B cell (primary cell): Measurements from ENCODE around the gene OR4K5. TPM values are rescaled to one million over a fixed set of nuclear protein-coding genes. Genes with fewer than 3 reads are reported as not detected.

Source experiments
- ATAC-seq: fragments of 200-7000 bp; cut with Tn5 transposase; one replicate; pipeline ENCODE4 v1.10.0; 2021; ENCODE audit warnings: low read depth, mild to moderate bottlenecking, moderate number of reproducible peaks, moderate library complexity
- CTCF ChIA-PET: fragments of 350-600 bp; sonication (Branson Sonifier 250); formaldehyde crosslinking; loops from one replicate; lab custom pipeline; 2021; ENCODE audit warnings: antibody characterized with exemption, inconsistent platforms; lab: Charles Lee
- POLR2A ChIA-PET: fragments of 350-600 bp; sonication (Branson Sonifier 250); formaldehyde crosslinking; loops from one replicate; lab custom pipeline; 2021; ENCODE audit warnings: antibody characterized with exemption; lab: Charles Lee
- DNase-seq: peaks from one replicate; pipeline ENCODE4 v3.0.0; 2013
- H2AFZ ChIP-seq: 2 replicates; pipeline ENCODE4 v1.6.1; 2012; ENCODE audit warnings: mild to moderate bottlenecking, low read depth, low read length; ENCODE audit not compliant: insufficient read depth, poor library complexity, severe bottlenecking
- H3K27ac ChIP-seq, 2 donors: 1 replicate in 1 of 2; 2 replicates in 1 of 2; pipeline ENCODE4 v1.5.1; 2012 to 2013; ENCODE audit warnings: low read length in 2 of 2, mild to moderate bottlenecking in 2 of 2, moderate library complexity in 1 of 2
- H3K27me3 ChIP-seq, 4 experiments: fragments of 200-600 bp in 1 of 4; sonication (generic) in 1 of 4; replicated peaks in 1 of 4; 1 replicate in 2 of 4; 2 replicates in 2 of 4; pipeline versions ENCODE4 v1.6.1 to v1.7.0; 2013 to 2016; ENCODE audit warnings: low read length in 3 of 4, mild to moderate bottlenecking in 2 of 4, mixed read lengths in 1 of 4, moderate library complexity in 1 of 4; ENCODE audit not compliant: insufficient read depth in 4 of 4, control insufficient read depth in 3 of 4; ENCODE audit errors: control extremely low read depth in 1 of 4
- H3K36me3 ChIP-seq, 2 experiments: replicated peaks in 1 of 2; 1 replicate in 1 of 2; 2 replicates in 1 of 2; pipeline versions ENCODE4 v1.6.1 to v1.7.1; 2013; ENCODE audit warnings: low read length in 1 of 2; ENCODE audit not compliant: insufficient read depth in 2 of 2, control insufficient read depth in 1 of 2; ENCODE audit errors: control extremely low read depth in 1 of 2, extremely low read depth in 1 of 2
- H3K4me1 ChIP-seq, 2 donors: fragments of 200-600 bp in 1 of 2; sonication (generic) in 1 of 2; 1 replicate in 1 of 2; 2 replicates in 1 of 2; pipeline versions ENCODE4 v1.5.1 to v1.6.1; 2013 to 2017; ENCODE audit warnings: low read length in 2 of 2; ENCODE audit not compliant: control insufficient read depth in 2 of 2, insufficient read depth in 2 of 2
- H3K4me2 ChIP-seq: replicated peaks from 2 replicates; pipeline ENCODE3; 2012; ENCODE audit warnings: mild to moderate bottlenecking, low read depth, low read length; ENCODE audit not compliant: poor library complexity, severe bottlenecking
- H3K4me3 ChIP-seq, 5 experiments: fragments of 200-600 bp in 1 of 5; sonication (generic) in 1 of 5; 1 replicate in 3 of 5; 2 replicates in 2 of 5; pipeline versions ENCODE4 v1.5.1 to v1.7.0; 2011 to 2016; ENCODE audit warnings: low read length in 4 of 5, mild to moderate bottlenecking in 4 of 5, low read depth in 2 of 5, control low read depth in 1 of 5, moderate library complexity in 1 of 5; ENCODE audit not compliant: insufficient read depth in 1 of 5; ENCODE audit errors: control extremely low read depth in 1 of 5, extremely low read depth in 1 of 5
- H3K79me2 ChIP-seq: fragments of 200-600 bp; sonication (generic); one replicate; pipeline ENCODE4 v1.6.0; 2016; ENCODE audit warnings: low read length; ENCODE audit not compliant: control insufficient read depth, insufficient read depth
- H3K9ac ChIP-seq: fragments of 200-600 bp; sonication (generic); 2 replicates; pipeline ENCODE4 v1.6.1; 2017; ENCODE audit warnings: mild to moderate bottlenecking, low read length, moderate library complexity
- H3K9me3 ChIP-seq, 3 donors: one replicate each; pipeline versions ENCODE4 v1.6.1 to v1.7.1; 2013; ENCODE audit warnings: low read length in 2 of 3; ENCODE audit not compliant: control insufficient read depth in 2 of 3, insufficient read depth in 1 of 3; ENCODE audit errors: control extremely low read depth in 1 of 3
- H4K20me1 ChIP-seq: 2 replicates; pipeline ENCODE4 v1.6.0; 2012; ENCODE audit warnings: mild to moderate bottlenecking, low read length; ENCODE audit not compliant: insufficient read depth, control insufficient read depth, poor library complexity, severe bottlenecking
- H3K27ac Mint-ChIP-seq: one replicate; pipeline ENCODE4 v1.8.0; 2021; ENCODE audit warnings: mixed read lengths
- H3K27me3 Mint-ChIP-seq: one replicate; pipeline ENCODE4 v1.8.0; 2021; ENCODE audit warnings: mixed read lengths
- H3K4me1 Mint-ChIP-seq: one replicate; pipeline ENCODE4 v1.8.0; 2021; ENCODE audit warnings: mixed read lengths
- H3K4me3 Mint-ChIP-seq: one replicate; pipeline ENCODE4 v1.8.0; 2021; ENCODE audit warnings: mixed read lengths
- H3K9me3 Mint-ChIP-seq: one replicate; pipeline ENCODE4 v1.8.0; 2022; ENCODE audit warnings: mixed read lengths; ENCODE audit not compliant: insufficient read depth
- EZH2 ChIP-seq: IDR thresholded peaks from 2 replicates; pipeline ENCODE4 v1.6.1; 2012; ENCODE audit warnings: borderline replicate concordance, low read depth, mild to moderate bottlenecking, moderate library complexity, low read length; ENCODE audit not compliant: insufficient read depth, poor library complexity, severe bottlenecking
- WGBS: methylation state at CpG from one replicate; pipeline ENCODE4 v1.1.5; 2013; ENCODE audit warnings: missing lambda C conversion rate; ENCODE audit not compliant: insufficient coverage; 5-methylcytosine and 5-hydroxymethylcytosine counted together
- intact Hi-C: fragments of 100-400 bp; cut with micrococcal nuclease; formaldehyde crosslinking; loops from one replicate; pipeline ENCODE4 v1.10.0; 2022
- polyA plus RNA-seq: library from polyadenylated mRNA; depleted of rRNA; stranded (reverse); fragments of >200 nt; gene quantifications from 2 replicates; pipeline ENCODE4 v1.2.3, GENCODE V29; 2012
- total RNA-seq, 2 donors: library from RNA; stranded (reverse); fragments of 120-200 nt in 1 of 2; gene quantifications; 1 replicate in 1 of 2; 2 replicates in 1 of 2; pipeline versions ENCODE4 v1.2.3 to v1.2.4, GENCODE V29; 2013 to 2022
- TF ChIP-seq, protein P1 (sequence below): fragments of 200-600 bp; IDR thresholded peaks from one replicate; pipeline ENCODE4 v1.8.0; 2022; ENCODE audit warnings: antibody characterized with exemption, mild to moderate bottlenecking

Gene OR4K5
- total and polyA plus RNA-seq, 2 donors (not counting 1 experiment from before 2014, with no cell fraction given): not detected

DNA sequence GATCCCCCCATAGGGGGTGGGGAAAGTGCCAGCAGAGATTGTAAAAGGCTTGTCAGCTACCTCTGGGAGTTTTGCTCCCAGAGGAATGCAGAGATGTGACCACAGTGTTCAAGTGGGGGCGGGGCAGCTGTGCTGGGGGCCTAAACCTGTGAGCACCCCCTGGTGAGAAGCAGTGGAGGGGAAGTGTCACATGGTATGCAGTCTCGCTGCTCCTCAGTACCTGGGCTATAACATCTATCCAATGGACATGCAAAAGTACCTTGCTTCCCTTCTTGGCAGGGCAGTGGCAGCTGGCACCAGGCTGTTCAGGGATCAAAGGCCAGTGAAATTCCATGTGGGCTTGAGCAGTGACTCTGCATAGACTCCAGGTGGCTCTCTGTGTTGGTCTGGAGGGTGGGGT, 25.1 kb upstream of the OR4K5 start:
- peaks cover 12% of the 10 kb centered on the region for H3K9me3 Mint-ChIP-seq
- POLR2A ChIA-PET: no interaction called here
- H3K27ac Mint-ChIP-seq: no peak overlapping the region
- no peaks in the 10 kb centered on the region for H3K4me1 ChIP-seq
- 63% methylated on average over 2 of the region's 2 CpGs for WGBS
- ATAC-seq: no peak
- H3K4me2 ChIP-seq: no peak overlapping the region
- H3K9ac ChIP-seq: no peak overlapping the region
- TF ChIP-seq EZH2: no peak
- TF ChIP-seq, protein P1, sequence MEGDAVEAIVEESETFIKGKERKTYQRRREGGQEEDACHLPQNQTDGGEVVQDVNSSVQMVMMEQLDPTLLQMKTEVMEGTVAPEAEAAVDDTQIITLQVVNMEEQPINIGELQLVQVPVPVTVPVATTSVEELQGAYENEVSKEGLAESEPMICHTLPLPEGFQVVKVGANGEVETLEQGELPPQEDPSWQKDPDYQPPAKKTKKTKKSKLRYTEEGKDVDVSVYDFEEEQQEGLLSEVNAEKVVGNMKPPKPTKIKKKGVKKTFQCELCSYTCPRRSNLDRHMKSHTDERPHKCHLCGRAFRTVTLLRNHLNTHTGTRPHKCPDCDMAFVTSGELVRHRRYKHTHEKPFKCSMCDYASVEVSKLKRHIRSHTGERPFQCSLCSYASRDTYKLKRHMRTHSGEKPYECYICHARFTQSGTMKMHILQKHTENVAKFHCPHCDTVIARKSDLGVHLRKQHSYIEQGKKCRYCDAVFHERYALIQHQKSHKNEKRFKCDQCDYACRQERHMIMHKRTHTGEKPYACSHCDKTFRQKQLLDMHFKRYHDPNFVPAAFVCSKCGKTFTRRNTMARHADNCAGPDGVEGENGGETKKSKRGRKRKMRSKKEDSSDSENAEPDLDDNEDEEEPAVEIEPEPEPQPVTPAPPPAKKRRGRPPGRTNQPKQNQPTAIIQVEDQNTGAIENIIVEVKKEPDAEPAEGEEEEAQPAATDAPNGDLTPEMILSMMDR: no peak
- CTCF ChIA-PET: no interaction called here
- peaks cover 1 to 38% (median 31%) of the 10 kb centered on the region in 3 donors for H3K9me3 ChIP-seq
- no peaks in the 10 kb centered on the region for H3K27me3 Mint-ChIP-seq
- no peaks in the 10 kb centered on the region for H3K36me3 ChIP-seq
- no peaks in the 10 kb centered on the region for H4K20me1 ChIP-seq
- H3K4me3 Mint-ChIP-seq: no peak overlapping the region
- no peak overlapping the region for H2AFZ ChIP-seq
- no peak overlapping the region for H3K27ac ChIP-seq
- H3K4me3 ChIP-seq: no peak overlapping the region
- intact Hi-C loops: no loop called here
- no peak for DNase-seq
- H3K79me2 ChIP-seq: no peaks in the 10 kb centered on the region
- no peaks in the 10 kb centered on the region for H3K27me3 ChIP-seq
- H3K4me1 Mint-ChIP-seq: no peaks in the 10 kb centered on the region

DNA sequence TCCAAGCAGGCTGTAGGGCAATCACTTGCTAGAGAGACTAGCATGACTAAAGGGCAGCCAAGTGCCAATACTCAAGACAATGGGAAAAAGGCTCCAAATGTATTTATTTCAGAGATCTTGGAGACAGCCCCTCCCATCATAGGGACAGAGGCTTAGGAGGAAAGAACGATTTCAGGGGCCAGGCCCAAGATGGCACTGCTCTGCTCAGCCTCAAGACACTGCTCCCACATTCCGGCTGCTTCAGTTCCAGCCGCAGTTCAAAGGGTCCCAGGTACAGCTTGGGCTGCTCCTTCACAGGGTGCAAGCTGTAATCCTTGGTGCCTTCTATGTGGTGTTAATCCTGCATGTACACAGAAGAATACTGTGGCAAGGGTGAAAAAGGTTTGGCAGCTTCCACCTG, 19.4 kb upstream of the OR4K5 start:
- no peak for TF ChIP-seq EZH2
- TF ChIP-seq, protein P1: no peak
- POLR2A ChIA-PET: no interaction called here
- intact Hi-C loops: no loop called here
- Mint-ChIP-seq H3K27ac (no peak overlapping the region), H3K9me3 (peaks cover 4% of the 10 kb centered on the region), H3K27me3 (no peaks in the 10 kb centered on the region), H3K4me1 (no peaks in the 10 kb centered on the region), H3K4me3 (no peak overlapping the region)
- Histone ChIP-seq H4K20me1 (no peaks in the 10 kb centered on the region), H3K4me2 (no peak overlapping the region), H3K27ac (no peak overlapping the region), H3K79me2 (no peaks in the 10 kb centered on the region), H3K4me1 (no peaks in the 10 kb centered on the region), H3K9ac (no peak overlapping the region), H3K27me3 (no peaks in the 10 kb centered on the region), H3K36me3 (no peaks in the 10 kb centered on the region), H2AFZ (no peak overlapping the region), H3K4me3 (no peak overlapping the region), H3K9me3 (peaks cover 1 to 15% (median 8%) of the 10 kb centered on the region in 3 donors)
- WGBS: 61% methylated on average over 3 of the region's 3 CpGs
- CTCF ChIA-PET: no interaction called here
- ATAC-seq (no peak), DNase-seq (no peak)
